ENCODE measurements around the gene CEP57.

DNA sequence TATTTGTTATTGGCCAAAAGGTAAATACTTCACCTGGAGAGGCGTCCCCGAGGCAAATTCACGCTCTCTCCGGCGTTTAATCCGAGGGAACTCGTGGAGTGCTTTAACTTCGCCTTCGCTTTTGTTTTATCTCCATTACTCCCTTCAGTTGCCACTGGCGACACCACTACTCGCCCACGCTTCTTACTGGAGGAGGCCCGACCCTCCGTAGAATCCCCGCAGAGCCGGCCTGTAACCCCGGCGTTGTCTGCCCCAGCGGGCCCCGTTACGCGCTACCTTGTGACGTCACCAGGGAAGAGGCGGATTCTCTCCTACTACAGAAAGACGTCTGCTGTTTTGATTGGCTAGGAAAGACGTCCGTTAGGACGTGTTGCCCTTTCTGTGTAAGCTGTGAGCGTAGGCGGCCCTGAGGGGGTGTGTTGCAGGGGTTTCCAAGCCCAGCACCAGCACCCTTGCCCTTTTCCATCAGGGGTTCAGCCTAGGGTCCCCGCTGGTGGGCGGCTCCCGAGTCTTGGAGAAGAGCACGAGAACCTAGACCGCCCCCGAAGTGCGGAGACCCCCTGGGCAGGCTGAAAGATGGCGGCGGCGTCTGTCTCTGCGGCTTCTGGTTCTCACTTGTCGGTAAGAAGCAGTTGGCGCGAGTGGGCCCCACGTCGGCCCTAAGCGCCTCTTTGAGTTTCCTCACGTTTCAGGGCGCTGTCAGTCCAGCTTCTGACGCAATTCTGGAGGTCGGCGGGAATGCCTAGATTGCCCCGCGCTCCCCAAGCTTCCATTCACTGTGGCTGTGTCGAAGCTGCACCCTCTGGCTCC is at the start of gene CEP57:
- TF ChIP-seq, protein P1, sequence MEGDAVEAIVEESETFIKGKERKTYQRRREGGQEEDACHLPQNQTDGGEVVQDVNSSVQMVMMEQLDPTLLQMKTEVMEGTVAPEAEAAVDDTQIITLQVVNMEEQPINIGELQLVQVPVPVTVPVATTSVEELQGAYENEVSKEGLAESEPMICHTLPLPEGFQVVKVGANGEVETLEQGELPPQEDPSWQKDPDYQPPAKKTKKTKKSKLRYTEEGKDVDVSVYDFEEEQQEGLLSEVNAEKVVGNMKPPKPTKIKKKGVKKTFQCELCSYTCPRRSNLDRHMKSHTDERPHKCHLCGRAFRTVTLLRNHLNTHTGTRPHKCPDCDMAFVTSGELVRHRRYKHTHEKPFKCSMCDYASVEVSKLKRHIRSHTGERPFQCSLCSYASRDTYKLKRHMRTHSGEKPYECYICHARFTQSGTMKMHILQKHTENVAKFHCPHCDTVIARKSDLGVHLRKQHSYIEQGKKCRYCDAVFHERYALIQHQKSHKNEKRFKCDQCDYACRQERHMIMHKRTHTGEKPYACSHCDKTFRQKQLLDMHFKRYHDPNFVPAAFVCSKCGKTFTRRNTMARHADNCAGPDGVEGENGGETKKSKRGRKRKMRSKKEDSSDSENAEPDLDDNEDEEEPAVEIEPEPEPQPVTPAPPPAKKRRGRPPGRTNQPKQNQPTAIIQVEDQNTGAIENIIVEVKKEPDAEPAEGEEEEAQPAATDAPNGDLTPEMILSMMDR (IDR thresholded peaks at IDR 0.05) = no peak
- TF ChIP-seq POLR2A (IDR thresholded peaks at IDR 0.05) (peak; percentile 64), POLR2AphosphoS5 (IDR thresholded peaks at IDR 0.05) (peak in 2 of 3 donors; percentile 29 to 85)

Data from breast epithelium (tissue), 3 donors.